HFFc6 (cell line): Measurements from ENCODE around the gene WNT4. TPM values are rescaled to one million over a fixed set of nuclear protein-coding genes. Genes with fewer than 3 reads are reported as not detected.

Source experiments
- DNase-seq: peaks from one replicate; pipeline ENCODE4 v3.0.0-alpha.2; 2018
- H3K27ac Mint-ChIP-seq: 2 replicates; pipeline ENCODE4 v1.8.0; 2020; ENCODE audit warnings: mild to moderate bottlenecking, mixed read lengths
- H3K27me3 Mint-ChIP-seq: 2 replicates; pipeline ENCODE4 v1.8.0; 2021; ENCODE audit warnings: mild to moderate bottlenecking, moderate library complexity, mixed read lengths; ENCODE audit not compliant: insufficient read depth
- H3K36me3 Mint-ChIP-seq: 2 replicates; pipeline ENCODE4 v1.8.0; 2021; ENCODE audit warnings: low read depth, mixed read lengths
- H3K4me1 Mint-ChIP-seq: 2 replicates; pipeline ENCODE4 v1.8.0; 2020; ENCODE audit warnings: low read depth, mixed read lengths
- H3K4me3 Mint-ChIP-seq: 2 replicates; pipeline ENCODE4 v1.8.0; 2020; ENCODE audit warnings: mild to moderate bottlenecking, moderate library complexity, mixed read lengths
- H3K9me3 Mint-ChIP-seq: 2 replicates; pipeline ENCODE4 v1.8.0; 2020; ENCODE audit warnings: mild to moderate bottlenecking, mixed read lengths
- CTCF ChIP-seq: fragments of 200-600 bp; sonication (generic); IDR thresholded peaks from 2 replicates; pipeline ENCODE4 v1.5.0; 2021; ENCODE audit warnings: antibody characterized with exemption, mild to moderate bottlenecking
- total RNA-seq, 6 experiments: library from RNA; stranded (reverse); fragmentation: NEBNext Ultra II Directional; extraction: Animal tissue kit (Norgen Biotek cat#: 25700); gene quantifications; 2 replicates in 1 of 6; 3 replicates in 5 of 6; pipeline ENCODE4 v1.2.3, GENCODE V29; 2021

WNT4 gene
- total RNA-seq, 6 experiments from 2014 or later = not detected

- Mint-ChIP-seq H3K4me1 (no peaks in the 10 kb centered on the region), H3K9me3 (no peaks in the 10 kb centered on the region), H3K36me3 (no peaks in the 10 kb centered on the region), H3K4me3 (no peak overlapping the region), H3K27me3 (peaks cover 52% of the 10 kb centered on the region), H3K27ac (no peak overlapping the region)
- no peak for TF ChIP-seq CTCF
- DNase-seq = no peak
These were observed 26.9 kb upstream of the WNT4 start for GRCh38 chr1:22169816-22170215.

- H3K27ac Mint-ChIP-seq = no peak overlapping the region
- H3K9me3 Mint-ChIP-seq = no peaks in the 10 kb centered on the region
- H3K27me3 Mint-ChIP-seq = peaks cover 47% of the 10 kb centered on the region
- TF ChIP-seq CTCF = no peak
- H3K36me3 Mint-ChIP-seq = no peaks in the 10 kb centered on the region
- DNase-seq = no peak
- no peak overlapping the region for H3K4me3 Mint-ChIP-seq
- no peaks in the 10 kb centered on the region for H3K4me1 Mint-ChIP-seq
These were observed 25.6 kb upstream of the WNT4 start for GRCh38 chr1:22168412-22168973.

GRCh38 chr1:22166439-22166838 is 23.5 kb upstream of the WNT4 start:
- TF ChIP-seq CTCF = no peak
- no peak for DNase-seq
- no peak overlapping the region for H3K27ac Mint-ChIP-seq
- H3K9me3 Mint-ChIP-seq = no peaks in the 10 kb centered on the region
- peaks cover 48% of the 10 kb centered on the region for H3K27me3 Mint-ChIP-seq
- H3K36me3 Mint-ChIP-seq = no peaks in the 10 kb centered on the region
- H3K4me1 Mint-ChIP-seq = no peaks in the 10 kb centered on the region
- H3K4me3 Mint-ChIP-seq = no peak overlapping the region

GRCh38 chr1:22164841-22165808 is 22.2 kb upstream of the WNT4 start:
- peaks cover 42% of the 10 kb centered on the region for H3K27me3 Mint-ChIP-seq
- no peak for DNase-seq
- TF ChIP-seq CTCF = no peak
- H3K36me3 Mint-ChIP-seq = no peaks in the 10 kb centered on the region
- H3K4me3 Mint-ChIP-seq = no peak overlapping the region
- H3K4me1 Mint-ChIP-seq = no peaks in the 10 kb centered on the region
- no peaks in the 10 kb centered on the region for H3K9me3 Mint-ChIP-seq
- H3K27ac Mint-ChIP-seq = no peak overlapping the region

GRCh38 chr1:22163564-22163963 is 20.7 kb upstream of the WNT4 start:
- Mint-ChIP-seq H3K9me3 (no peaks in the 10 kb centered on the region), H3K27ac (no peak overlapping the region)
- no peak for DNase-seq

More at GRCh38 chr1:22163564-22163963, 20.7 kb upstream of the WNT4 start:
- H3K36me3 Mint-ChIP-seq = no peaks in the 10 kb centered on the region
- TF ChIP-seq CTCF = no peak
- no peak overlapping the region for H3K4me3 Mint-ChIP-seq
- peaks cover 39% of the 10 kb centered on the region for H3K27me3 Mint-ChIP-seq
- H3K4me1 Mint-ChIP-seq = no peaks in the 10 kb centered on the region
